Measurements from ENCODE around the gene SLC27A3.
"Not testable (repeated sequence)": the region's sequence is repeated elsewhere in the genome, so short reads cannot be mapped to it uniquely, and the experiment has no call there.

Gene SLC27A3

DNA sequence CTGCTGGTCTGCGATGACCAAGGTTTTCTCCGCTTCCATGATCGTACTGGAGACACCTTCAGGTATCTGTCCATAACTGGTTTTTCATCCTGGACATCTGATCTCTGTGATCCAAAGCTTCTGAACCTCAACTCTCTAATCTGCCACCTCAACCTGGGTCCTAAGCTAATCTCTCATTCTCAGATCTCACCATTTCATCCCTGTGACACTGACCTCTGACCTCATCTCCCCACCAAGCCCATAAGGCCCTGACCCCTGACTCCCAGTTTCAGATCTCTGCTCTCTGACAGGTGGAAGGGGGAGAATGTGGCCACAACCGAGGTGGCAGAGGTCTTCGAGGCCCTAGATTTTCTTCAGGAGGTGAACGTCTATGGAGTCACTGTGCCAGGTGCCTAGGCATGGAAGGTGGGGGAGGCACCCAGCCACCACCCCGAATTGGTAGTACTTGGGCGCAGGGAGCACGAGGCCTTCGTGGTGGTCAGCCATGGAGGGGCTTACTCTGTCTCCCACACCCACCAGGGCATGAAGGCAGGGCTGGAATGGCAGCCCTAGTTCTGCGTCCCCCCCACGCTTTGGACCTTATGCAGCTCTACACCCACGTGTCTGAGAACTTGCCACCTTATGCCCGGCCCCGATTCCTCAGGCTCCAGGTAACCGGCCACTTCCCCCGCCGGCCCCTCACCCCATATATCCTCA lies 3.8 kb downstream of the SLC27A3 start:
- Histone ChIP-seq H2AK5ac (ENCODE audit: low read depth, low read length) (peak overlapping the region; percentile 49), H3K4me1 (ENCODE audit: control insufficient read depth in 2 of 2, insufficient read depth in 1 of 2, low read depth in 1 of 2, low read length in 2 of 2) (peaks cover 5 to 11% of the 10 kb centered on the region in 2 donors), H2AFZ (ENCODE audit: low read length) (no peak overlapping the region), H3K4me2 (ENCODE audit: insufficient read depth, low read length, poor library complexity, severe bottlenecking) (no peak overlapping the region), H4K8ac (ENCODE audit: low read depth, low read length) (no peak overlapping the region), H4K91ac (ENCODE audit: low read depth, low read length, poor library complexity) (no peak overlapping the region), H3K4ac (ENCODE audit: low read length) (no peak overlapping the region), H2BK15ac (ENCODE audit: low read length) (peak overlapping the region; percentile 45), H3K27me3 (ENCODE audit: control insufficient read depth in 3 of 3, insufficient read depth in 3 of 3, low read depth in 1 of 3, low read length in 3 of 3) (peaks cover 0 to 5% (median 0%) of the 10 kb centered on the region in 3 experiments), H2BK12ac (ENCODE audit: low read length) (no peak overlapping the region), H3K27ac (replicated peaks; ENCODE audit: low read length) (no peak overlapping the region), H3K9ac (ENCODE audit: low read depth, low read length, poor library complexity) (no peak overlapping the region), H2BK5ac (ENCODE audit: low read length) (no peak overlapping the region), H3K14ac (ENCODE audit: low read length) (no peak overlapping the region), H3K36me3 (replicated peaks in 1 of 2; ENCODE audit: control insufficient read depth in 2 of 2, insufficient read depth in 2 of 2, low read length in 2 of 2) (peaks cover 2 to 49% of the 10 kb centered on the region in 2 donors), H2BK120ac (ENCODE audit: low read depth, low read length) (no peak overlapping the region), H3K79me1 (ENCODE audit: low read depth, low read length) (peaks cover 4% of the 10 kb centered on the region), H3K18ac (ENCODE audit: low read length) (peak overlapping the region; percentile 27), H3K9me3 (replicated peaks in 1 of 2; ENCODE audit: control insufficient read depth in 2 of 2, insufficient read depth in 1 of 2, low read depth in 1 of 2, low read length in 2 of 2) (no peaks in the 10 kb centered on the region), H3K23ac (ENCODE audit: low read depth, low read length, poor library complexity) (no peak overlapping the region), H3K4me3 (ENCODE audit: low read length in 2 of 2) (no peak overlapping the region)
- no peak for DNase-seq (ENCODE audit: low spot score)
- WGBS, 2 donors (ENCODE audit: extremely low coverage in 2 of 2, insufficient read length in 2 of 2, insufficient replicate concordance in 1 of 2) = no CpG with 5 or more reads among the region's 18 CpGs

DNA sequence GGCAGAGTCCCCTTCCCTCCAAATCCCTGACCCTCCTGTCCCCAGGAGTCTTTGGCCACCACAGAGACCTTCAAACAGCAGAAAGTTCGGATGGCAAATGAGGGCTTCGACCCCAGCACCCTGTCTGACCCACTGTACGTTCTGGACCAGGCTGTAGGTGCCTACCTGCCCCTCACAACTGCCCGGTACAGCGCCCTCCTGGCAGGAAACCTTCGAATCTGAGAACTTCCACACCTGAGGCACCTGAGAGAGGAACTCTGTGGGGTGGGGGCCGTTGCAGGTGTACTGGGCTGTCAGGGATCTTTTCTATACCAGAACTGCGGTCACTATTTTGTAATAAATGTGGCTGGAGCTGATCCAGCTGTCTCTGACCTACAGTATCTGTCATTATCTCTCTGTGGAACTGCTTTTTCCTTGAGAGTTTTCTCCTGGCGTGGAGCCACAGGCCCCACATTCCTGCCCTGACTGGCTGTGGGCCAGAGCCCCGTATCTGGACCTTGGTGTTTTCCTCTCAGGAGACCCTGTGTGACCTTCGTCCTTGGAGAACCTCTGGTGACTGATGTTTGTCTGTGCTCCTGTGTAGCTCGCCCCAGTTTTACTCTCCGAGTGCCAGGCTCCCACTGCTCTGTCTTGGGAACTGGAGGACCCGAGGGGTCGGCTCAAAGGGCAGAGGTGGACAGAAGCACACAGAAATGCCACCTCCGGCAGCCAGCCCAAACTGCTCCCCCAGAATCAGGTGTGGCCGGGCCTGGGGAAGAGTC lies 4.8 kb downstream of the SLC27A3 start:
- H4K91ac ChIP-seq (ENCODE audit: low read depth, low read length, poor library complexity) = no peak overlapping the region
- WGBS, 2 donors (ENCODE audit: extremely low coverage in 2 of 2, insufficient read length in 2 of 2, insufficient replicate concordance in 1 of 2) = no CpG with 5 or more reads among the region's 17 CpGs

DNA sequence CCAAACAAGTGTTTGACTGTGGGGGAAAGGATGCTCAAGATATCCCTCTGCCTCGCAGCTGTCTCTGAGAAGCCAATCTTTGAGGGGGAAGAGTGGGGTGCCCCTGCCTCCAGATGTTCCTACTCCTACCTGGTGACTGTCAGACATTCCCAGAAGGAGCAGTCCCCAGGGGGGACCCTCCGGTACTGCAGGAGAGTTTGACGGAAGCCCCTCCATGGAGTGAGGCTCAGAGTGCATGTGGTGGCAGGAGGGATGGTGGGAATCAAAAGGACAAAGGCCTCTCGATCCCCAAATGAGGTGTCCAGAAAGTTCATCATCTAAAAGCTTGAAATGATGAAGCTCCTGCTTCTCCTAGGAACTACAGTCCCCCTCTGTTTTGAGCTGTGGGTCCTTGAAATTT lies 5.3 kb downstream of the SLC27A3 start:
- Histone ChIP-seq H3K14ac (ENCODE audit: low read length) (no peak overlapping the region), H2AK5ac (ENCODE audit: low read depth, low read length) (no peak overlapping the region), H3K4me1 (ENCODE audit: control insufficient read depth in 2 of 2, insufficient read depth in 1 of 2, low read depth in 1 of 2, low read length in 2 of 2) (peaks cover 9% of the 10 kb centered on the region in 2 donors), H2BK15ac (ENCODE audit: low read length) (no peak overlapping the region), H3K79me1 (ENCODE audit: low read depth, low read length) (peaks cover 4% of the 10 kb centered on the region), H2BK120ac (ENCODE audit: low read depth, low read length) (no peak overlapping the region), H4K91ac (ENCODE audit: low read depth, low read length, poor library complexity) (no peak overlapping the region), H3K18ac (ENCODE audit: low read length) (no peak overlapping the region), H3K27me3 (ENCODE audit: control insufficient read depth in 3 of 3, insufficient read depth in 3 of 3, low read depth in 1 of 3, low read length in 3 of 3) (no peaks in the 10 kb centered on the region), H3K4me3 (ENCODE audit: low read length in 2 of 2) (no peak overlapping the region), H3K9me3 (replicated peaks in 1 of 2; ENCODE audit: control insufficient read depth in 2 of 2, insufficient read depth in 1 of 2, low read depth in 1 of 2, low read length in 2 of 2) (no peaks in the 10 kb centered on the region), H3K36me3 (replicated peaks in 1 of 2; ENCODE audit: control insufficient read depth in 2 of 2, insufficient read depth in 2 of 2, low read length in 2 of 2) (peaks cover 0 to 37% of the 10 kb centered on the region in 2 donors), H3K23ac (ENCODE audit: low read depth, low read length, poor library complexity) (no peak overlapping the region), H3K4me2 (ENCODE audit: insufficient read depth, low read length, poor library complexity, severe bottlenecking) (no peak overlapping the region), H4K8ac (ENCODE audit: low read depth, low read length) (no peak overlapping the region), H2BK12ac (ENCODE audit: low read length) (no peak overlapping the region), H2AFZ (ENCODE audit: low read length) (no peak overlapping the region), H3K27ac (replicated peaks; ENCODE audit: low read length) (no peak overlapping the region), H3K9ac (ENCODE audit: low read depth, low read length, poor library complexity) (no peak overlapping the region), H3K4ac (ENCODE audit: low read length) (no peak overlapping the region), H2BK5ac (ENCODE audit: low read length) (no peak overlapping the region)
- WGBS, 2 donors (ENCODE audit: extremely low coverage in 2 of 2, insufficient read length in 2 of 2, insufficient replicate concordance in 1 of 2) = no CpG with 5 or more reads among the region's 4 CpGs
- no peak for DNase-seq (ENCODE audit: low spot score)

More for the DNA sequence above, 4.8 kb downstream of the SLC27A3 start:
- H3K14ac ChIP-seq (ENCODE audit: low read length) = no peak overlapping the region
- H2AFZ ChIP-seq (ENCODE audit: low read length) = no peak overlapping the region
- no peak overlapping the region for H2AK5ac ChIP-seq (ENCODE audit: low read depth, low read length)
- DNase-seq (ENCODE audit: low spot score) = no peak
- no peak overlapping the region for H3K27ac ChIP-seq (replicated peaks; ENCODE audit: low read length)
- peaks cover 7 to 9% of the 10 kb centered on the region in 2 donors for H3K4me1 ChIP-seq (ENCODE audit: control insufficient read depth in 2 of 2, insufficient read depth in 1 of 2, low read depth in 1 of 2, low read length in 2 of 2)
- H2BK12ac ChIP-seq (ENCODE audit: low read length) = no peak overlapping the region
- no peak overlapping the region for H3K23ac ChIP-seq (ENCODE audit: low read depth, low read length, poor library complexity)
- H3K4me3 ChIP-seq (ENCODE audit: low read length in 2 of 2) = no peak overlapping the region
- no peak overlapping the region for H2BK15ac ChIP-seq (ENCODE audit: low read length)
- H3K18ac ChIP-seq (ENCODE audit: low read length) = no peak overlapping the region
- no peaks in the 10 kb centered on the region for H3K9me3 ChIP-seq (replicated peaks in 1 of 2; ENCODE audit: control insufficient read depth in 2 of 2, insufficient read depth in 1 of 2, low read depth in 1 of 2, low read length in 2 of 2)
- H3K27me3 ChIP-seq (ENCODE audit: control insufficient read depth in 3 of 3, insufficient read depth in 3 of 3, low read depth in 1 of 3, low read length in 3 of 3) = peaks cover 0 to 2% (median 0%) of the 10 kb centered on the region in 3 experiments
- H3K4ac ChIP-seq (ENCODE audit: low read length) = no peak overlapping the region
- no peak overlapping the region for H2BK120ac ChIP-seq (ENCODE audit: low read depth, low read length)
- no peak overlapping the region for H3K4me2 ChIP-seq (ENCODE audit: insufficient read depth, low read length, poor library complexity, severe bottlenecking)
- H2BK5ac ChIP-seq (ENCODE audit: low read length) = no peak overlapping the region
- H3K79me1 ChIP-seq (ENCODE audit: low read depth, low read length) = peaks cover 4% of the 10 kb centered on the region
- H3K9ac ChIP-seq (ENCODE audit: low read depth, low read length, poor library complexity) = no peak overlapping the region
- H4K8ac ChIP-seq (ENCODE audit: low read depth, low read length) = no peak overlapping the region
- H3K36me3 ChIP-seq (replicated peaks in 1 of 2; ENCODE audit: control insufficient read depth in 2 of 2, insufficient read depth in 2 of 2, low read length in 2 of 2) = peaks cover 0 to 40% of the 10 kb centered on the region in 2 donors

DNA sequence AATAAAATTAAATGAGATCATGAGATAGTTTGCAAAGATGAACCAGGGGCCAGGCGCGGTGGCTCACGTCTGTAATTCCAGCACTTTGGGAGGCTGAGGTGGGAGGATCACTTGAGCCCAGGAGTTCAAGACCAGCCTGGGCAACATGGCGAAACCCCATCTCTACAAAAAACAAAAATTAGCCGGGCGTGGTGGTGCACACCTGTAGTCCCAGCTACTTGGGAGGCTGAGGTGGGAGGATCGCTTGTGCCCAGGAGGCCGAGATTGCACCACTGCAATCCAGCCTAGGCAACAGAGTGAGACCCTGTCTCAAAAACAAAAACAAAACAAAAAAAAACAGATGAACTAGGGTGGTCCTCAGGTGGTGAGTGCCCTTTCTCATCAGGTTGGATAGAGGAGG lies 7.4 kb downstream of the SLC27A3 start:
- not testable (repeated sequence) for H3K9me3 ChIP-seq (replicated peaks in 1 of 2; ENCODE audit: control insufficient read depth in 2 of 2, insufficient read depth in 1 of 2, low read depth in 1 of 2, low read length in 2 of 2); DNase-seq (ENCODE audit: low spot score); H2BK5ac ChIP-seq (ENCODE audit: low read length); H3K18ac ChIP-seq (ENCODE audit: low read length); H2AK5ac ChIP-seq (ENCODE audit: low read depth, low read length); H3K27ac ChIP-seq (replicated peaks; ENCODE audit: low read length); H3K4me1 ChIP-seq (ENCODE audit: control insufficient read depth in 2 of 2, insufficient read depth in 1 of 2, low read depth in 1 of 2, low read length in 2 of 2); H3K23ac ChIP-seq (ENCODE audit: low read depth, low read length, poor library complexity); H3K4me2 ChIP-seq (ENCODE audit: insufficient read depth, low read length, poor library complexity, severe bottlenecking); H2BK12ac ChIP-seq (ENCODE audit: low read length); H2AFZ ChIP-seq (ENCODE audit: low read length); H2BK120ac ChIP-seq (ENCODE audit: low read depth, low read length); H3K27me3 ChIP-seq (ENCODE audit: control insufficient read depth in 3 of 3, insufficient read depth in 3 of 3, low read depth in 1 of 3, low read length in 3 of 3); H3K4ac ChIP-seq (ENCODE audit: low read length); H2BK15ac ChIP-seq (ENCODE audit: low read length); H3K14ac ChIP-seq (ENCODE audit: low read length); H4K91ac ChIP-seq (ENCODE audit: low read depth, low read length, poor library complexity); H3K79me1 ChIP-seq (ENCODE audit: low read depth, low read length); H3K9ac ChIP-seq (ENCODE audit: low read depth, low read length, poor library complexity); H4K8ac ChIP-seq (ENCODE audit: low read depth, low read length)
- Histone ChIP-seq H3K36me3 (replicated peaks in 1 of 2; ENCODE audit: control insufficient read depth in 2 of 2, insufficient read depth in 2 of 2, low read length in 2 of 2) (peaks cover 0 to 22% of the 10 kb centered on the region in 2 donors), H3K4me3 (ENCODE audit: low read length in 2 of 2) (peak overlapping the region in 1 of 2 donors; percentile 67)
- whole genome bisulfite sequencing, 2 donors (ENCODE audit: extremely low coverage in 2 of 2, insufficient read length in 2 of 2, insufficient replicate concordance in 1 of 2) = no CpG with 5 or more reads among the region's 8 CpGs
